ENCODE results near the gene SMOC1. TPM values are rescaled to one million over a fixed set of nuclear protein-coding genes. Genes with fewer than 3 reads are reported as not detected.

SMOC1 gene
- total and polyA plus RNA-seq, 2 of the 8 experiments (the other 6 are each of a cell fraction or from before 2014, with no cell fraction given) = 1.6 to 2.4 TPM

DNA sequence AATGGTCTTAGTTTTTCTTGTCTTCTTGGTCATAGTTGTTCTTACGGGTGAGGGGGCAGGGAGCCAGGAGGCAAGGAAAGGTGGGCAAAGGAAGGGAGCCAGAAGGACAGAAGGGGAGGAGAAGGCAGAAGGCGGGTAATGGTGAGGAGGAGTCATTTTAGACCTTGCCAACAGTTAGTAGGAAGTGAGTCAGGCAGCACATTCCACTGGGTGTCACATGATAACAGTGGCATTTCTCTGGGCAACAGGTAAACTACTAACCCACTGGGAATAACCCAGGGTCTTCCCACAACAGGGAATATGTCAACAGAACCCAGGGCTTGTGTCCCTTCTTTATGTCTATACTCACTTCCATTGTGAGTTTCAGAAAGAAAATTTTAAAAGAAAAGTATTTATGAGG, 181.9 kb downstream of the SMOC1 start (continued):
- TF ChIP-seq USF2 (IDR thresholded peaks at IDR 0.05; ENCODE audit: low read length) (no peak), CHD1 (IDR thresholded peaks at IDR 0.05; ENCODE audit: low read depth, low read length) (no peak), POLR2A (IDR thresholded peaks at IDR 0.05; ENCODE audit: control extremely low read depth in 1 of 2, low read depth in 2 of 2, low read length in 2 of 2) (no peak), ZNF274 (IDR thresholded peaks at IDR 0.05; ENCODE audit: borderline replicate concordance, extremely low read depth, low read length) (no peak), CBX8 (IDR thresholded peaks at IDR 0.05; ENCODE audit: borderline replicate concordance, low read depth, low read length) (no peak), MAX (IDR thresholded peaks at IDR 0.05) (no peak), E2F6 (IDR thresholded peaks at IDR 0.05) (no peak), FOSL1 (IDR thresholded peaks at IDR 0.05; ENCODE audit: insufficient read depth, low read depth, low read length) (no peak)

Data from H1 (cell line).